Kidney (tissue), 14 donors: ENCODE measurements around the gene KRTCAP2. TPM values are rescaled to one million over a fixed set of nuclear protein-coding genes. Genes with fewer than 3 reads are reported as not detected.

ENCODE experiments used
- DNase-seq, 5 donors: peaks; one replicate each; pipeline ENCODE4 v3.0.0-alpha.2; 2013 to 2020
- FAIRE-seq: peaks from 2 replicates; lab custom pipeline; 2012; peaks lifted over from hg19 to GRCh38; lab: Jason Lieb, UNC
- H3K27ac ChIP-seq, 2 donors: one replicate each; pipeline ENCODE4 v1.7.0; 2013; ENCODE audit warnings: low read depth in 2 of 2, low read length in 2 of 2, inconsistent platforms in 1 of 2
- H3K27me3 ChIP-seq: one replicate; pipeline ENCODE4 v1.7.1; 2013; ENCODE audit warnings: low read length, inconsistent platforms; ENCODE audit not compliant: control insufficient read depth, insufficient read depth
- H3K36me3 ChIP-seq, 3 donors: one replicate each; pipeline versions ENCODE4 v1.7.0 to v1.7.1; 2013; ENCODE audit warnings: low read length in 3 of 3, control low read depth in 1 of 3, inconsistent platforms in 1 of 3; ENCODE audit not compliant: insufficient read depth in 3 of 3, control insufficient read depth in 2 of 3
- H3K4me1 ChIP-seq, 3 donors: one replicate each; pipeline versions ENCODE4 v1.7.0 to v1.7.1; 2013; ENCODE audit warnings: low read length in 3 of 3, inconsistent platforms in 1 of 3, low read depth in 1 of 3; ENCODE audit not compliant: control insufficient read depth in 2 of 3, insufficient read depth in 2 of 3
- H3K4me3 ChIP-seq, 3 donors: one replicate each; pipeline versions ENCODE4 v1.7.0 to v1.8.1; 2013; ENCODE audit warnings: low read length in 3 of 3, control low read depth in 1 of 3, inconsistent platforms in 1 of 3
- H3K9ac ChIP-seq, 3 donors: one replicate each; pipeline versions ENCODE4 v1.7.0 to v1.7.1; 2013; ENCODE audit warnings: low read length in 3 of 3, control low read depth in 1 of 3, inconsistent platforms in 1 of 3
- H3K9me3 ChIP-seq, 3 donors: one replicate each; pipeline versions ENCODE4 v1.7.0 to v1.7.1; 2013; ENCODE audit warnings: low read length in 3 of 3, control low read depth in 1 of 3, inconsistent platforms in 1 of 3; ENCODE audit not compliant: control insufficient read depth in 2 of 3, insufficient read depth in 1 of 3
- CTCF ChIP-seq: IDR thresholded peaks from 3 replicates; pipeline ENCODE4 v1.5.1; 2012; ENCODE audit warnings: mild to moderate bottlenecking, moderate library complexity, borderline replicate concordance; ENCODE audit not compliant: insufficient read depth; ENCODE audit errors: extremely low read depth
- intact Hi-C: fragments of 100-400 bp; cut with DNase I; formaldehyde crosslinking; loops from one replicate; pipeline ENCODE4 v1.11.1; 2022
- polyA plus RNA-seq: library from polyadenylated mRNA; stranded (reverse); fragments of 350-450 nt; fragmentation: Illumina TruSeq; extraction: RNeasy Lipid Tissue Mini Kit (QIAGEN cat#74804); gene quantifications from one replicate; pipeline ENCODE4 v1.2.3, GENCODE V29; 2014; ENCODE audit warnings: low read depth, low replicate concordance; ENCODE audit not compliant: insufficient read depth
- total RNA-seq: library from RNA; stranded (reverse); fragmentation: NEBNext Ultra II Directional; extraction: Animal tissue kit (Norgen Biotek cat#: 25700); gene quantifications from one replicate; pipeline ENCODE4 v1.2.1, GENCODE V29; 2021
- donor health status: control.
- donor health status: control.
- donor health status: control.
- donor health status: control.
- donor health status: control.
- donor health status: DM: yes; HTN: yes; CAD: no.
- donor health status: Normal renal cell carcinoma (clear cell type).

Gene KRTCAP2
- total and polyA plus RNA-seq, 2 donors from 2014 or later: 198 to 351 TPM

- H3K27ac ChIP-seq: no peak overlapping the region
- no peak overlapping the region for H3K9ac ChIP-seq
- no peak for FAIRE-seq
- H3K4me1 ChIP-seq: peaks cover 0 to 11% (median 7%) of the 10 kb centered on the region in 3 donors
- H3K36me3 ChIP-seq: no peaks in the 10 kb centered on the region
- intact Hi-C loops: loop anchor here (10.0 kb wide), 1 partner anchor 45 kb away; no protein-coding TSS in a partner anchor
- H3K27me3 ChIP-seq: no peaks in the 10 kb centered on the region
- H3K9me3 ChIP-seq: no peaks in the 10 kb centered on the region
- TF ChIP-seq CTCF: no peak
- no peak overlapping the region for H3K4me3 ChIP-seq
- peak in 2 of 5 donors; percentile 50 to 78 for DNase-seq
Observed at GRCh38 chr1:155179112-155180031, 6.3 kb upstream of the KRTCAP2 start.

- H3K27ac ChIP-seq: no peak overlapping the region
- no peak for TF ChIP-seq CTCF
- no peak overlapping the region for H3K4me3 ChIP-seq
- no peaks in the 10 kb centered on the region for H3K27me3 ChIP-seq
- intact Hi-C loops: loop anchor here (10.0 kb wide), 1 partner anchor 46 kb away; no protein-coding TSS in a partner anchor
- H3K36me3 ChIP-seq: no peaks in the 10 kb centered on the region
- DNase-seq: peak in 2 of 5 donors; percentile 57 to 79
- peaks cover 0 to 11% (median 7%) of the 10 kb centered on the region in 3 donors for H3K4me1 ChIP-seq
- H3K9ac ChIP-seq: no peak overlapping the region
- no peak for FAIRE-seq
- H3K9me3 ChIP-seq: no peaks in the 10 kb centered on the region
Observed at GRCh38 chr1:155178441-155179111, 5.5 kb upstream of the KRTCAP2 start.

GRCh38 chr1:155177918-155178281 is 4.8 kb upstream of the KRTCAP2 start:
- no peaks in the 10 kb centered on the region for H3K27me3 ChIP-seq
- no peak overlapping the region for H3K27ac ChIP-seq
- DNase-seq (peak in 2 of 5 donors; percentile 40 to 62), FAIRE-seq (no peak)
- H3K9ac ChIP-seq: no peak overlapping the region
- H3K4me1 ChIP-seq: peaks cover 0 to 11% (median 7%) of the 10 kb centered on the region in 3 donors
- no peaks in the 10 kb centered on the region for H3K36me3 ChIP-seq
- intact Hi-C loops: loop anchor here (10.0 kb wide), 1 partner anchor 47 kb away; no protein-coding TSS in a partner anchor
- H3K4me3 ChIP-seq: no peak overlapping the region
- no peak for TF ChIP-seq CTCF
- H3K9me3 ChIP-seq: no peaks in the 10 kb centered on the region
